GM12878 (cell line): ENCODE results near the gene SOBP. TPM values are rescaled to one million over a fixed set of nuclear protein-coding genes. Genes with fewer than 3 reads are reported as not detected.
A peak's percentile ranks its signal among the peaks of the same experiment; 100 is the strongest.

ENCODE experiments used
- ATAC-seq: fragments of 200-7000 bp; cut with Tn5 transposase; 3 replicates; pipeline ENCODE4 v1.9.1; 2020; ENCODE audit warnings: mild to moderate bottlenecking, moderate library complexity
- BruUV-seq: library from RNA; stranded (reverse); fragments of 400-500 nt; replicated peaks from 2 replicates; lab custom pipeline; 2021; lab: Mats Ljungman, UMichigan
- CTCF ChIA-PET: fragments of 300-600 bp; sonication (Branson Sonifier 250); formaldehyde crosslinking; extraction: SDS; loops from one replicate; lab custom pipeline; 2021; ENCODE audit warnings: inconsistent platforms; lab: Yijun Ruan, JAX
- POLR2A ChIA-PET: fragments of 350-600 bp; formaldehyde crosslinking; extraction: SDS; loops from one replicate; lab custom pipeline; 2021; ENCODE audit warnings: inconsistent platforms; lab: Charles Lee
- RAD21 ChIA-PET: fragments of 300-600 bp; sonication (Branson Sonifier 250); formaldehyde crosslinking; loops from one replicate; lab custom pipeline; 2023; ENCODE audit warnings: antibody characterized with exemption; ENCODE audit not compliant: unreplicated experiment; lab: Charles Lee
- SMC1A ChIA-PET: fragments of 300-600 bp; sonication (Branson Sonifier 250); formaldehyde crosslinking; loops from one replicate; lab custom pipeline; 2023; ENCODE audit not compliant: unreplicated experiment, uncharacterized antibody; lab: Charles Lee
- DNase-seq: peaks from one replicate; pipeline ENCODE4 v3.0.0-alpha.2; 2011; ENCODE audit warnings: low read depth, low spot score
- FAIRE-seq: peaks from 3 replicates; lab custom pipeline; 2011; peaks lifted over from hg19 to GRCh38; lab: Jason Lieb, UNC
- H2AFZ ChIP-seq: 2 replicates; pipeline ENCODE4 v1.6.0; 2011; ENCODE audit warnings: low read depth, low read length, control low read depth; ENCODE audit not compliant: control insufficient read depth
- H3K27ac ChIP-seq: 2 replicates; pipeline ENCODE4 v1.5.1; 2011; ENCODE audit warnings: control low read depth; ENCODE audit not compliant: control insufficient read depth, insufficient read depth
- H3K27me3 ChIP-seq, 2 experiments: replicated peaks in 1 of 2; 2 replicates each; pipeline versions ENCODE4 v1.6.0 to v1.6.1; 2011; ENCODE audit warnings: low read length in 1 of 2; ENCODE audit not compliant: control insufficient read depth in 2 of 2, insufficient read depth in 2 of 2
- H3K36me3 ChIP-seq, 2 experiments: 2 replicates each; pipeline ENCODE4 v1.5.1; 2011; ENCODE audit warnings: low read length in 1 of 2; ENCODE audit not compliant: control insufficient read depth in 2 of 2, insufficient read depth in 2 of 2
- H3K4me1 ChIP-seq: 2 replicates; pipeline ENCODE4 v1.6.1; 2011; ENCODE audit warnings: mild to moderate bottlenecking, low read length, moderate library complexity, mixed read lengths; ENCODE audit not compliant: control insufficient read depth, insufficient read depth
- H3K4me2 ChIP-seq: 2 replicates; pipeline ENCODE4 v1.6.0; 2011; ENCODE audit warnings: control low read depth; ENCODE audit not compliant: control insufficient read depth, insufficient read depth
- H3K4me3 ChIP-seq: fragments of 200-600 bp; sonication (generic); 2 replicates; pipeline ENCODE4 v1.5.1; 2016
- H3K79me2 ChIP-seq: 2 replicates; pipeline ENCODE4 v1.6.0; 2011; ENCODE audit warnings: low read length; ENCODE audit not compliant: control insufficient read depth, insufficient read depth
- H3K9ac ChIP-seq: 2 replicates; pipeline ENCODE4 v1.8.0; 2011; ENCODE audit warnings: low read length, control low read depth, mixed read lengths; ENCODE audit not compliant: control insufficient read depth, insufficient read depth
- H3K9me3 ChIP-seq: replicated peaks from 3 replicates; pipeline ENCODE4 v1.5.1; 2011; ENCODE audit warnings: mild to moderate bottlenecking, low read length; ENCODE audit not compliant: control insufficient read depth, insufficient read depth
- H4K20me1 ChIP-seq: 2 replicates; pipeline ENCODE4 v1.6.0; 2011; ENCODE audit not compliant: control insufficient read depth, insufficient read depth
- CBX5 ChIP-seq: sonication (generic); IDR thresholded peaks from 2 replicates; pipeline ENCODE4 v1.6.1; 2016; ENCODE audit warnings: low read depth, moderate library complexity, mild to moderate bottlenecking, inconsistent platforms
- EZH2 ChIP-seq: IDR thresholded peaks from 2 replicates; pipeline ENCODE4 v1.6.1; 2012; ENCODE audit warnings: low read depth, mild to moderate bottlenecking, control low read depth, inconsistent platforms, low read length, borderline replicate concordance; ENCODE audit not compliant: control insufficient read depth
- HCFC1 ChIP-seq: fragments of 150-350 bp; IDR thresholded peaks from 2 replicates; pipeline ENCODE4 v1.6.1; 2014; ENCODE audit warnings: low read length
- JUND ChIP-seq: IDR thresholded peaks from 2 replicates; pipeline ENCODE4 v1.6.1; 2012; ENCODE audit warnings: low read depth, mild to moderate bottlenecking, low read length, improper control_type of control experiment, moderate library complexity
- MYB ChIP-seq: fragments of 150-350 bp; IDR thresholded peaks from 2 replicates; pipeline ENCODE4 v1.6.1; 2014; ENCODE audit warnings: mild to moderate bottlenecking, low read depth, low read length, borderline replicate concordance
- NFYB ChIP-seq: IDR thresholded peaks from 2 replicates; pipeline ENCODE4 v1.6.1; 2011; ENCODE audit warnings: low read depth, mild to moderate bottlenecking, low read length, improper control_type of control experiment, moderate library complexity; ENCODE audit not compliant: insufficient read depth
- SIN3A ChIP-seq: IDR thresholded peaks from 2 replicates; pipeline ENCODE4 v1.6.1; 2012; ENCODE audit warnings: low read depth, low read length, improper control_type of control experiment
- SMC3 ChIP-seq: IDR thresholded peaks from 2 replicates; pipeline ENCODE4 v1.6.1; 2011; ENCODE audit warnings: low read length, improper control_type of control experiment, borderline replicate concordance
- SUPT20H ChIP-seq: IDR thresholded peaks from 2 replicates; pipeline ENCODE4 v1.6.1; 2011; ENCODE audit warnings: low read depth, mild to moderate bottlenecking, low read length, moderate library complexity, borderline replicate concordance; ENCODE audit not compliant: control insufficient read depth
- ZZZ3 ChIP-seq: IDR thresholded peaks from 2 replicates; pipeline ENCODE4 v1.6.1; 2011; ENCODE audit warnings: low read depth; ENCODE audit not compliant: control insufficient read depth, insufficient read length
- WGBS: methylation state at CpG from one replicate; pipeline ENCODE4 v1.1.6; 2016; ENCODE audit warnings: low lambda C conversion rate; ENCODE audit not compliant: insufficient replicate concordance, insufficient coverage; ENCODE audit errors: missing lambda C conversion rate; 5-methylcytosine and 5-hydroxymethylcytosine counted together
- in situ Hi-C: fragments of 300-500 bp; cut with MboI; formaldehyde crosslinking; loops from 9 replicates; pipeline ENCODE4 v1.14.3; 2018; ENCODE audit warnings: mixed read lengths
- intact Hi-C: fragments of 100-400 bp; cut with micrococcal nuclease; formaldehyde crosslinking; loops from one replicate; pipeline ENCODE4 v1.14.2; 2022; ENCODE audit not compliant: unreplicated experiment
- polyA plus RNA-seq, 11 experiments: library from polyadenylated mRNA; depleted of rRNA in 4 of 11; unstranded in 6 of 11; stranded (reverse) in 5 of 11; fragments of >200 nt; fragmentation: Nextera tagmentation in 4 of 11; fragmentation: Illumina TruSeq in 1 of 11; extraction: Ambion mirVana in 4 of 11; extraction: Trizol in 1 of 11; gene quantifications; 1 replicate in 1 of 11; 2 replicates in 10 of 11; pipeline versions ENCODE4 v1.2.1 to v1.2.3, GENCODE V29; 2011 to 2016; ENCODE audit warnings: inconsistent platforms in 2 of 11, missing spikeins in 2 of 11, low read depth in 1 of 11
- total RNA-seq, 4 experiments: library from RNA; depleted of rRNA in 3 of 4; stranded (reverse); fragments of >200 nt in 3 of 4; fragmentation: Illumina TruSeq in 1 of 4; extraction: Trizol in 1 of 4; gene quantifications; 2 replicates each; pipeline versions ENCODE4 v1.2.1 to v1.2.3, GENCODE V29; 2013 to 2021
- TF ChIP-seq, protein P1 (sequence below): fragments of 450-650 bp; formaldehyde crosslinking; IDR thresholded peaks from 2 replicates; pipeline ENCODE4 v1.5.0; 2022; ENCODE audit warnings: mild to moderate bottlenecking, missing genetic modification characterization
- TF ChIP-seq, protein P2 (sequence below): IDR thresholded peaks from 2 replicates; pipeline ENCODE4 v1.6.1; 2011; ENCODE audit warnings: low read depth, mild to moderate bottlenecking, low read length, moderate library complexity, borderline replicate concordance; ENCODE audit errors: extremely low read depth
- TF ChIP-seq, protein P3 (sequence below): fragments of 450-650 bp; IDR thresholded peaks from 2 replicates; pipeline ENCODE4 v1.6.1; 2017; ENCODE audit warnings: borderline replicate concordance
- TF ChIP-seq, protein P4 (sequence below): fragments of 450-650 bp; IDR thresholded peaks from 2 replicates; pipeline ENCODE4 v1.6.1; 2017; ENCODE audit warnings: mild to moderate bottlenecking, moderate library complexity

The SOBP gene
- total and polyA plus RNA-seq, 10 of the 15 experiments (the other 5 are each of a cell fraction or from before 2014, with no cell fraction given) = 0.49 to 1.9 (median 0.78) TPM

DNA sequence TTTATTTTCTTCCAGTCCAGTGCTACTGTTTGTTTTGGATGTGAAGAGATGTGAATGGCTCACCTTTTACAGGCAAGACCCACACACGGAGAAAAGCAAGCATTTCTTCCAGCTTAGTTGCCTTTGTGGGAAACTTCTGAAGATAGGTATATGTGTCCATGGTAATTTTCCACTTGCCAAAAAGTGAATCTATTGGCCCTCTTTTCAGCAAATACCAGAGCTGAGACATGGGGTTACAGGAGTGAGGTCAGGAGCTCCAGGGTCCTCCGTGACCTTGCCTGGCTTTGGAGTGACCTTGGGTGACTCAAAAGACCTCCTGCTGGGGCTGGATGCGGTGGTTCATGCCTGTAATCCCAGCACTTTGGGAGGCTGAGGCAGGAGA, 167.4 kb downstream of the SOBP start:
- ChIA-PET CTCF (interaction anchor here (0.9 to 4.8 kb wide), 10 partner anchors 9 to 480 kb away, joined by 3 to 31 read pairs (median 5); no protein-coding TSS in a partner anchor), POLR2A (interaction anchor here (0.5 to 2.1 kb wide), 6 partner anchors 9 to 317 kb away, joined by 3 to 9 read pairs (median 4); no protein-coding TSS in a partner anchor), RAD21 (interaction anchor here (0.8 to 2.0 kb wide), 6 partner anchors 13 to 339 kb away, joined by 3 to 8 read pairs (median 4); no protein-coding TSS in a partner anchor), SMC1A (interaction anchor here (0.8 to 6.9 kb wide), 9 partner anchors 10 to 69 kb away, joined by 3 to 43 read pairs (median 3); no protein-coding TSS in a partner anchor)
- no peak for ATAC-seq
- intact Hi-C loops (loop anchor here (2.0 to 10.0 kb wide), 5 partner anchors 40 to 543 kb away; partner anchors contain the start of genes BEND3 and PDSS2), in situ Hi-C loops (no loop called here)
- H3K79me2 ChIP-seq = no peaks in the 10 kb centered on the region
- no TSS peak for BruUV-seq
- no peak overlapping the region for H3K9ac ChIP-seq
- H3K4me2 ChIP-seq = peak overlapping the region; percentile 95
- WGBS = 22% methylated on average over 3 of the region's 3 CpGs
- no peak for DNase-seq
- H2AFZ ChIP-seq = peak overlapping the region; percentile 1; the same call in 1 of the 2 replicates
- H3K4me3 ChIP-seq = peak overlapping the region; percentile 34
- H3K27me3 ChIP-seq = no peaks in the 10 kb centered on the region
- peaks cover 19% of the 10 kb centered on the region for H3K4me1 ChIP-seq
- no peak for FAIRE-seq
- no peaks in the 10 kb centered on the region for H4K20me1 ChIP-seq
- peak overlapping the region; percentile 66 for H3K27ac ChIP-seq
- H3K36me3 ChIP-seq = no peaks in the 10 kb centered on the region
- no peaks in the 10 kb centered on the region for H3K9me3 ChIP-seq
- TF ChIP-seq, protein P1, sequence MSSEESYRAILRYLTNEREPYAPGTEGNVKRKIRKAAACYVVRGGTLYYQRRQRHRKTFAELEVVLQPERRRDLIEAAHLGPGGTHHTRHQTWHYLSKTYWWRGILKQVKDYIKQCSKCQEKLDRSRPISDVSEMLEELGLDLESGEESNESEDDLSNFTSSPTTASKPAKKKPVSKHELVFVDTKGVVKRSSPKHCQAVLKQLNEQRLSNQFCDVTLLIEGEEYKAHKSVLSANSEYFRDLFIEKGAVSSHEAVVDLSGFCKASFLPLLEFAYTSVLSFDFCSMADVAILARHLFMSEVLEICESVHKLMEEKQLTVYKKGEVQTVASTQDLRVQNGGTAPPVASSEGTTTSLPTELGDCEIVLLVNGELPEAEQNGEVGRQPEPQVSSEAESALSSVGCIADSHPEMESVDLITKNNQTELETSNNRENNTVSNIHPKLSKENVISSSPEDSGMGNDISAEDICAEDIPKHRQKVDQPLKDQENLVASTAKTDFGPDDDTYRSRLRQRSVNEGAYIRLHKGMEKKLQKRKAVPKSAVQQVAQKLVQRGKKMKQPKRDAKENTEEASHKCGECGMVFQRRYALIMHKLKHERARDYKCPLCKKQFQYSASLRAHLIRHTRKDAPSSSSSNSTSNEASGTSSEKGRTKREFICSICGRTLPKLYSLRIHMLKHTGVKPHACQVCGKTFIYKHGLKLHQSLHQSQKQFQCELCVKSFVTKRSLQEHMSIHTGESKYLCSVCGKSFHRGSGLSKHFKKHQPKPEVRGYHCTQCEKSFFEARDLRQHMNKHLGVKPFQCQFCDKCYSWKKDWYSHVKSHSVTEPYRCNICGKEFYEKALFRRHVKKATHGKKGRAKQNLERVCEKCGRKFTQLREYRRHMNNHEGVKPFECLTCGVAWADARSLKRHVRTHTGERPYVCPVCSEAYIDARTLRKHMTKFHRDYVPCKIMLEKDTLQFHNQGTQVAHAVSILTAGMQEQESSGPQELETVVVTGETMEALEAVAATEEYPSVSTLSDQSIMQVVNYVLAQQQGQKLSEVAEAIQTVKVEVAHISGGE = no peak
- TF ChIP-seq SIN3A (no peak), CBX5 (no peak), HCFC1 (no peak), EZH2 (no peak), ZZZ3 (no peak), JUND (no peak), SMC3 (no peak), NFYB (no peak), MYB (no peak), SUPT20H (no peak)
- TF ChIP-seq, protein P2, sequence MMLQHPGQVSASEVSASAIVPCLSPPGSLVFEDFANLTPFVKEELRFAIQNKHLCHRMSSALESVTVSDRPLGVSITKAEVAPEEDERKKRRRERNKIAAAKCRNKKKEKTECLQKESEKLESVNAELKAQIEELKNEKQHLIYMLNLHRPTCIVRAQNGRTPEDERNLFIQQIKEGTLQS = no peak
- TF ChIP-seq, protein P3, sequence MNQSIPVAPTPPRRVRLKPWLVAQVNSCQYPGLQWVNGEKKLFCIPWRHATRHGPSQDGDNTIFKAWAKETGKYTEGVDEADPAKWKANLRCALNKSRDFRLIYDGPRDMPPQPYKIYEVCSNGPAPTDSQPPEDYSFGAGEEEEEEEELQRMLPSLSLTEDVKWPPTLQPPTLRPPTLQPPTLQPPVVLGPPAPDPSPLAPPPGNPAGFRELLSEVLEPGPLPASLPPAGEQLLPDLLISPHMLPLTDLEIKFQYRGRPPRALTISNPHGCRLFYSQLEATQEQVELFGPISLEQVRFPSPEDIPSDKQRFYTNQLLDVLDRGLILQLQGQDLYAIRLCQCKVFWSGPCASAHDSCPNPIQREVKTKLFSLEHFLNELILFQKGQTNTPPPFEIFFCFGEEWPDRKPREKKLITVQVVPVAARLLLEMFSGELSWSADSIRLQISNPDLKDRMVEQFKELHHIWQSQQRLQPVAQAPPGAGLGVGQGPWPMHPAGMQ = no peak
- TF ChIP-seq, protein P4, sequence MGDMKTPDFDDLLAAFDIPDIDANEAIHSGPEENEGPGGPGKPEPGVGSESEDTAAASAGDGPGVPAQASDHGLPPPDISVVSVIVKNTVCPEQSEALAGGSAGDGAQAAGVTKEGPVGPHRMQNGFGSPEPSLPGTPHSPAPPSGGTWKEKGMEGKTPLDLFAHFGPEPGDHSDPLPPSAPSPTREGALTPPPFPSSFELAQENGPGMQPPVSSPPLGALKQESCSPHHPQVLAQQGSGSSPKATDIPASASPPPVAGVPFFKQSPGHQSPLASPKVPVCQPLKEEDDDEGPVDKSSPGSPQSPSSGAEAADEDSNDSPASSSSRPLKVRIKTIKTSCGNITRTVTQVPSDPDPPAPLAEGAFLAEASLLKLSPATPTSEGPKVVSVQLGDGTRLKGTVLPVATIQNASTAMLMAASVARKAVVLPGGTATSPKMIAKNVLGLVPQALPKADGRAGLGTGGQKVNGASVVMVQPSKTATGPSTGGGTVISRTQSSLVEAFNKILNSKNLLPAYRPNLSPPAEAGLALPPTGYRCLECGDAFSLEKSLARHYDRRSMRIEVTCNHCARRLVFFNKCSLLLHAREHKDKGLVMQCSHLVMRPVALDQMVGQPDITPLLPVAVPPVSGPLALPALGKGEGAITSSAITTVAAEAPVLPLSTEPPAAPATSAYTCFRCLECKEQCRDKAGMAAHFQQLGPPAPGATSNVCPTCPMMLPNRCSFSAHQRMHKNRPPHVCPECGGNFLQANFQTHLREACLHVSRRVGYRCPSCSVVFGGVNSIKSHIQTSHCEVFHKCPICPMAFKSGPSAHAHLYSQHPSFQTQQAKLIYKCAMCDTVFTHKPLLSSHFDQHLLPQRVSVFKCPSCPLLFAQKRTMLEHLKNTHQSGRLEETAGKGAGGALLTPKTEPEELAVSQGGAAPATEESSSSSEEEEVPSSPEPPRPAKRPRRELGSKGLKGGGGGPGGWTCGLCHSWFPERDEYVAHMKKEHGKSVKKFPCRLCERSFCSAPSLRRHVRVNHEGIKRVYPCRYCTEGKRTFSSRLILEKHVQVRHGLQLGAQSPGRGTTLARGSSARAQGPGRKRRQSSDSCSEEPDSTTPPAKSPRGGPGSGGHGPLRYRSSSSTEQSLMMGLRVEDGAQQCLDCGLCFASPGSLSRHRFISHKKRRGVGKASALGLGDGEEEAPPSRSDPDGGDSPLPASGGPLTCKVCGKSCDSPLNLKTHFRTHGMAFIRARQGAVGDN = no peak
